D721Med (cell line): ENCODE measurements around the gene DMXL1.

Experiments used
- DNase-seq: peaks from one replicate; pipeline ENCODE4 v3.0.0; 2011; ENCODE audit warnings: low spot score; ENCODE audit not compliant: insufficient read length
- FAIRE-seq: peaks from 2 replicates; lab custom pipeline; 2011; peaks lifted over from hg19 to GRCh38; lab: Jason Lieb, UNC
- TF ChIP-seq, protein P1 (sequence below): IDR thresholded peaks from 2 replicates; pipeline ENCODE4 v1.5.1; 2012; ENCODE audit warnings: mild to moderate bottlenecking, control low read depth; ENCODE audit not compliant: insufficient read depth; ENCODE audit errors: missing control alignments

DMXL1 gene

DNA sequence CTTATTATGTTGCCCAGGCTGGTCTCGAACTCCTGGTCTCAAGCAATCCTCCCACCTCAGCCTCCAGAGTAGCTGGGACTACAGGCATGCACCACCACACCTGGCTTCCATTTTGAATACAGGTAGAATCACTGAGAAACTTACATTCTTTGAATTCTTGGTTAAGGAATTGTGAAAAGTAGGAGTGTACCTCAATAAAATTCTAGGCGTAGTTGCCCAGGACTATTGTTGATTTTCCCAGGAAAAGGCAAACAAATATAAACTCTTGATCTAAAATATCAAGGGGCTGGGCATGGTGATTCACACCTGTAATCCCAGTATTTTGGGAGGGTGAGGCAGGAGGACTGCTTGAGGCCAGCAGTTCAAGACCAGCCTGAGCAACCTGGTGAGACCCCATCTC lies 16.8 kb upstream of the DMXL1 start:
- FAIRE-seq (no peak), DNase-seq (no peak)
- TF ChIP-seq, protein P1, sequence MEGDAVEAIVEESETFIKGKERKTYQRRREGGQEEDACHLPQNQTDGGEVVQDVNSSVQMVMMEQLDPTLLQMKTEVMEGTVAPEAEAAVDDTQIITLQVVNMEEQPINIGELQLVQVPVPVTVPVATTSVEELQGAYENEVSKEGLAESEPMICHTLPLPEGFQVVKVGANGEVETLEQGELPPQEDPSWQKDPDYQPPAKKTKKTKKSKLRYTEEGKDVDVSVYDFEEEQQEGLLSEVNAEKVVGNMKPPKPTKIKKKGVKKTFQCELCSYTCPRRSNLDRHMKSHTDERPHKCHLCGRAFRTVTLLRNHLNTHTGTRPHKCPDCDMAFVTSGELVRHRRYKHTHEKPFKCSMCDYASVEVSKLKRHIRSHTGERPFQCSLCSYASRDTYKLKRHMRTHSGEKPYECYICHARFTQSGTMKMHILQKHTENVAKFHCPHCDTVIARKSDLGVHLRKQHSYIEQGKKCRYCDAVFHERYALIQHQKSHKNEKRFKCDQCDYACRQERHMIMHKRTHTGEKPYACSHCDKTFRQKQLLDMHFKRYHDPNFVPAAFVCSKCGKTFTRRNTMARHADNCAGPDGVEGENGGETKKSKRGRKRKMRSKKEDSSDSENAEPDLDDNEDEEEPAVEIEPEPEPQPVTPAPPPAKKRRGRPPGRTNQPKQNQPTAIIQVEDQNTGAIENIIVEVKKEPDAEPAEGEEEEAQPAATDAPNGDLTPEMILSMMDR: no peak

DNA sequence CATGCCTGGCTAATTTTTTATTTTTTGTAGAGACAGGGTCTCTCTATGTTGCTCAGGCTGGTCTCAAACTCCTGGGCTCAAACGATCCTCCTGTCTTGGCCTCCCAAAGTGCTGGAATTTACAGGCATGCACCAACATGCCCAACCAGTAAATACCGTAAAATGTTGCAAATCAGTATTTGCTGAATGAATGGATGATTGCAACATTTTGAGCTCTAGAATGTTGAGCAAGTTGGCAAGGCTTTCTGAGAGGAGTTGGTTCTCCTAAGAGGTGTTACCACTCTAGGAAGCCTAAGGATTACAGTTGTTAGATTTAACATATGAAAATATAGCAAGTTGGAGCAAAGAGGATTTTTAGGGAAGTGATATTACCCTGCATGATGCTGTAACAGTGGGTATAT lies 15.6 kb upstream of the DMXL1 start:
- DNase-seq (no peak), FAIRE-seq (no peak)
- TF ChIP-seq, protein P1: no peak

DNA sequence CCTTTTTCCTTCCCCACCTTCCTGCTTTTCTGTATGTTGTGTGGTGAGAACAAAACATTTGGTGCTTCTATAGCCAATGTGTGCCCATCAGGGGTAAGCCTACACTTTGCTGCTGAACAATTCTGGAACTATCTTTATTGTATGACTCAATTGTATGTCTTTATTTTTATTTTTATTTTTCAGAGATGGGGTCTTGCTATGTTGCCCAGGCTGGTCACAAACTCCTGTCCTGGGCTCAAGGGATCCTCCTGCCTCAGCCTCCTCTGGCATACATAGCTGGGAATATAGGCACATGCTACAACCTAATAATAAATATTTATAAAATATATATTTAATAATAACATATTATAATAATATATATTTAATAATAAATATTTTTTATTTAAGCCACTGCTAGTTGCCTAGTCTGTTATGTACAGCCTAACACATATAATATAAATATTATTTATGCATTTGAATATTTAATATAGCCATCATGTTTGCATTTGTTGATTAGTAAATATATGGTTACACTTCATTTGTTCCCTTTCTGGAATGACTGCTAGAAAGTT lies 11.8 kb upstream of the DMXL1 start:
- FAIRE-seq (no peak), DNase-seq (no peak)
- TF ChIP-seq, protein P1: no peak

DNA sequence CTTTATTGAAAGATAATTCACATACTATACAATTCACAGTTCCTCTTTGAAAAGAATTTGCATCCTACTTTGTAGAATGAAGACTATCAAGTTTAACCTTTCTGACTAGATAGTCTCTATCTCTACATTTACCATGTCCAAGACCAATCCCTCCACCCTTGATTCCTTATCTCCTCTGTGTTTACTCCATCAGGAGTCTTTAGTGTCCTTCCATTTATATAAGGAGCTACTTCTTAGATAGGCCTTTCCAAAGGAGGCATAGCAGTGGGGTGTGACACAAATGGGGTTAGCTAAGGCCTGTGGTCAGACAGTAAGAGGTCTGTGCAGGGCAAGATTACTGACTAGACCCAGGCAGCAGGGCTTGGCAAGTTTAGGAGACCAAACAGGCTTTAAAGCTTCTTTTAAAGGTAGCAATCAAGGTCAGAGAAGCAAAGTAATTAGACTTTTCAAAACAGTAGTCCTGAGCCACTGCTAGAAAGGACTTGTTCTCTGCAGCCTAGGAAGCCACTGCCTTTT lies 11.1 kb upstream of the DMXL1 start:
- TF ChIP-seq, protein P1: no peak
- DNase-seq (no peak), FAIRE-seq (no peak)

DNA sequence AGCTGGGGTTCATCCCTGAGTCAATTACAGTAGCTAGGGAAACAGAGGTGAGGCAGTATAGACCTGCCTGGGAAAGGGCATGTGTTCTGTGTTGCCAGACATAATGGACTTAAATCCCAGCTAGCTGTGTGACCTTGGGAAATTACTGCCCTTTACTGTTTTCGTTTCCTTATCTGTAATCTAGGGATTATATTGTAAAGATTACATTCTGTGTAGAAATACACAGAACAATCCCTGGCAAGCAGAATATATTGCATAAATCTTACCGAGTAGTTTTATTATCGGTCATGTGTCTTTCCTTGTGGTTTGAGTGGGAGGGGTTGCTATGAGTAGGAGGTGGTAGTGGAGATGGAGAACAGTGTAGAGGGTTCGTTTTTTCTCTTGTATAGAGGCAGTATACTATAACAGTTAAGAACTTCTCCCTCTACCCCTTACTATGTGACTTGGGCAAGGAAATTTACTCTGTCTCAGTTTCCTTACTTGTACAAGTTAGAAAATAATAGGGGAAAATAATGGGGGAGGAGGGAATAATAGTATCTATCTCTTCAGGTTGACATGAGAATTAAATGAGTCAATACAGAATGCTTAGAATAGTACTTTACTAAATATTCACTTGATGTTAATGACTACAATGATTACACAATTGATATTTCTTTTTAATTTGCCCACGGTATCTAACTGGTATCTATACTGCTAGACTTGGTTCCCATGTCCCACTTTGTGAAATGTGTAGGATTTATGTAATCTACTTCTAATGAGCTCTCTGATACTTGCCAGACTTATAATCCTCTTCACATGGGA lies 7.1 kb upstream of the DMXL1 start:
- DNase-seq (no peak), FAIRE-seq (peak; percentile 84)
- TF ChIP-seq, protein P1: no peak

DNA sequence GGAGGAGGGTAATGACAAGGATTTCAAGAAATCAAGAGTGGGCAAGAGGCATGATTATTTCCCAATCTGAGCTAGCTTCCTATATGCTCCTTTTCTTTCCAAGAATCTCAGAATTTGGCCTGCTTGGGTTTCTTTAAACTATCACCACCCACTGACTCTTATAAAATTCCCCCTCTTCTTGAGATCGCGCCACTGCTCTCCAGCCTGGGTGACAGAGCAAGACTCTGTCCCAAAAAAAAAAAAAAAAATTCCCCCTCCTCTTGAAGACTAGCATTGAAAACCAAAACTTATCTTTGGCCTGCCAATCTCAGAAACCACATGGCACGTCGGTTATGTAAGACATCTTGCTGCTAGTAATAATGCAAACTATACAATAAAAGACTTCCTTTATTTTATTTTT lies 3.4 kb upstream of the DMXL1 start:
- FAIRE-seq (no peak), DNase-seq (no peak)
- TF ChIP-seq, protein P1: no peak

DNA sequence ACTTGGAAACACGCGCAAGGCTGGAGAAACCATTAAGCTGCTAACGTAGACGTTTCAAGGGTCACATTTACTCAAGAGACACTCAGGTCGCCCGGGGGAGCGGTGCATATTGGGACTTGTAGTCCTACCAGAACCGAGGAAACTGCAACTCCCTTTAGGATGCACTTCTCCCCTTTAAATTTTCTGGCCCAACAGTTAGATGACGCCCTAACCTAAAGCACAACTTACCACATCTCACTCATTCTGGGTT lies 384 bp upstream of the DMXL1 start:
- TF ChIP-seq, protein P1: no peak
- DNase-seq (no peak), FAIRE-seq (no peak)
